ENCODE results near the gene ZNF503. TPM values are rescaled to one million over a fixed set of nuclear protein-coding genes. Genes with fewer than 3 reads are reported as not detected.

ZNF503 gene
- total RNA-seq, 1 experiment from 2014 or later, result 1.5 TPM

- no peak overlapping the region for H3K27ac ChIP-seq
- no peak overlapping the region; the same call in 1 of the 2 replicates for H3K4me2 ChIP-seq
- no peaks in the 10 kb centered on the region for H3K27me3 ChIP-seq (ENCODE audit: insufficient read depth, low read depth)
- H3K4me1 ChIP-seq (replicated peaks; ENCODE audit: insufficient read depth), result peaks cover 14% of the 10 kb centered on the region
- no peak for TF ChIP-seq EZH2 (IDR thresholded peaks at IDR 0.05; ENCODE audit: low read depth)
- TF ChIP-seq CTCF (conservative IDR thresholded peaks at IDR 0.05), result no peak
- H3K9me3 ChIP-seq (ENCODE audit: insufficient read depth, low read depth), result no peaks in the 10 kb centered on the region
- peaks cover 5% of the 10 kb centered on the region; the same call in 1 of the 2 replicates for H3K36me3 ChIP-seq (ENCODE audit: low read depth)
- peaks cover 59% of the 10 kb centered on the region for H3K79me2 ChIP-seq (ENCODE audit: low read depth)
- H3F3A ChIP-seq (ENCODE audit: insufficient read depth, low read depth), result peaks cover 31% of the 10 kb centered on the region
- DNase-seq, result no peak
- no peak overlapping the region for H2AFZ ChIP-seq
- no peak overlapping the region for H3K4me3 ChIP-seq
- CTCF ChIA-PET, result interaction anchor here (0.7 kb wide), 1 partner anchor 118 kb away, joined by 6 read pairs; no protein-coding TSS in a partner anchor
- intact Hi-C loops (cut with micrococcal nuclease; ENCODE audit: unreplicated experiment), result loop anchor here (10.0 kb wide), 2 partner anchors 518 to 1708 kb away; no protein-coding TSS in a partner anchor
- H3K9me2 ChIP-seq (ENCODE audit: insufficient read depth), result no peaks in the 10 kb centered on the region
- no peaks in the 10 kb centered on the region for H4K20me1 ChIP-seq (ENCODE audit: insufficient read depth)
- POLR2A ChIA-PET (ENCODE audit: unreplicated experiment), result no interaction called here
- no TSS peak for BruUV-seq (replicated peaks)
Observed at GRCh38 chr10:75407224-75407712, 5.7 kb upstream of the ZNF503 start.

GRCh38 chr10:75406462-75407223 lies 5.1 kb upstream of the ZNF503 start:
- no TSS peak for BruUV-seq (replicated peaks)
- no peak overlapping the region for H2AFZ ChIP-seq
- peaks cover 59% of the 10 kb centered on the region for H3K79me2 ChIP-seq (ENCODE audit: low read depth)
- no peaks in the 10 kb centered on the region for H3K27me3 ChIP-seq (ENCODE audit: insufficient read depth, low read depth)
- no peak for TF ChIP-seq CTCF (conservative IDR thresholded peaks at IDR 0.05)
- TF ChIP-seq EZH2 (IDR thresholded peaks at IDR 0.05; ENCODE audit: low read depth), result no peak
- peaks cover 14% of the 10 kb centered on the region for H3K4me1 ChIP-seq (replicated peaks; ENCODE audit: insufficient read depth)
- ChIA-PET POLR2A (ENCODE audit: unreplicated experiment) (no interaction called here), CTCF (interaction anchor here (0.7 kb wide), 1 partner anchor 119 kb away, joined by 6 read pairs; no protein-coding TSS in a partner anchor)
- no peak overlapping the region for H3K4me3 ChIP-seq
- no peak overlapping the region for H3K27ac ChIP-seq
- H3K36me3 ChIP-seq (ENCODE audit: low read depth), result peaks cover 5% of the 10 kb centered on the region; the same call in 1 of the 2 replicates
- no peaks in the 10 kb centered on the region for H3K9me3 ChIP-seq (ENCODE audit: insufficient read depth, low read depth)
- no peaks in the 10 kb centered on the region for H4K20me1 ChIP-seq (ENCODE audit: insufficient read depth)
- intact Hi-C loops (cut with micrococcal nuclease; ENCODE audit: unreplicated experiment), result loop anchor here (10.0 kb wide), 2 partner anchors 518 to 1708 kb away; no protein-coding TSS in a partner anchor
- no peaks in the 10 kb centered on the region for H3K9me2 ChIP-seq (ENCODE audit: insufficient read depth)
- peak in 1 of 2 experiments; percentile 33 for DNase-seq
- no peak overlapping the region for H3K4me2 ChIP-seq
- H3F3A ChIP-seq (ENCODE audit: insufficient read depth, low read depth), result peaks cover 31% of the 10 kb centered on the region

GRCh38 chr10:75405598-75406461 lies 4.3 kb upstream of the ZNF503 start:
- BruUV-seq (replicated peaks), result no TSS peak
- Histone ChIP-seq H3K9me3 (ENCODE audit: insufficient read depth, low read depth) (no peaks in the 10 kb centered on the region), H3K36me3 (ENCODE audit: low read depth) (peaks cover 5% of the 10 kb centered on the region; the same call in 1 of the 2 replicates), H2AFZ (0 out of 2 replicates have a peak overlapping the region, but pooled peaks have one; percentile 84), H3F3A (ENCODE audit: insufficient read depth, low read depth) (peaks cover 31% of the 10 kb centered on the region), H3K27ac (peak overlapping the region; percentile 90; the same call in 1 of the 2 replicates), H3K27me3 (ENCODE audit: insufficient read depth, low read depth) (no peaks in the 10 kb centered on the region), H3K4me2 (peak overlapping the region; percentile 88), H3K79me2 (ENCODE audit: low read depth) (peaks cover 66% of the 10 kb centered on the region), H4K20me1 (ENCODE audit: insufficient read depth) (no peaks in the 10 kb centered on the region), H3K4me1 (replicated peaks; ENCODE audit: insufficient read depth) (peaks cover 14% of the 10 kb centered on the region), H3K4me3 (peak overlapping the region; percentile 84), H3K9me2 (ENCODE audit: insufficient read depth) (no peaks in the 10 kb centered on the region)
- intact Hi-C loops (cut with micrococcal nuclease; ENCODE audit: unreplicated experiment), result loop anchor here (10.0 kb wide), 2 partner anchors 519 to 1709 kb away; no protein-coding TSS in a partner anchor
- ChIA-PET CTCF (interaction anchor here (0.6 kb wide), 1 partner anchor 623 kb away, joined by 3 read pairs; no protein-coding TSS in a partner anchor), POLR2A (ENCODE audit: unreplicated experiment) (no interaction called here)
- peak in 1 of 2 experiments; percentile 10 for DNase-seq
- TF ChIP-seq EZH2 (IDR thresholded peaks at IDR 0.05; ENCODE audit: low read depth) (no peak), CTCF (conservative IDR thresholded peaks at IDR 0.05) (no peak)
